ENCODE results near the gene ALDH1L1. TPM values are rescaled to one million over a fixed set of nuclear protein-coding genes. Genes with fewer than 3 reads are reported as not detected.

The ALDH1L1 gene
- total RNA-seq, 1 experiment from 2014 or later, result not detected

- DNase-seq (ENCODE audit: low spot score), result peak; percentile 86
- in situ Hi-C loops (cut with HindIII; ENCODE audit: low sequenced_read_pairs), result no loop called here
These were observed 17.6 kb upstream of the ALDH1L1 start for GRCh38 chr3:126197854-126198584.

GRCh38 chr3:126197343-126197742, 17.0 kb upstream of the ALDH1L1 start:
- in situ Hi-C loops (cut with HindIII; ENCODE audit: low sequenced_read_pairs), result no loop called here
- no peak for DNase-seq (ENCODE audit: low spot score)

GRCh38 chr3:126194713-126195305, 14.4 kb upstream of the ALDH1L1 start:
- in situ Hi-C loops (cut with HindIII; ENCODE audit: low sequenced_read_pairs), result no loop called here
- DNase-seq (ENCODE audit: low spot score), result no peak

GRCh38 chr3:126191246-126191645, 10.9 kb upstream of the ALDH1L1 start:
- in situ Hi-C loops (cut with HindIII; ENCODE audit: low sequenced_read_pairs), result no loop called here
- DNase-seq (ENCODE audit: low spot score), result no peak

- no peak for DNase-seq (ENCODE audit: low spot score)
- in situ Hi-C loops (cut with HindIII; ENCODE audit: low sequenced_read_pairs), result no loop called here
These were observed 7.5 kb upstream of the ALDH1L1 start for GRCh38 chr3:126187920-126188319.

GRCh38 chr3:126186749-126187148, 6.4 kb upstream of the ALDH1L1 start:
- in situ Hi-C loops (cut with HindIII; ENCODE audit: low sequenced_read_pairs), result no loop called here
- no peak for DNase-seq (ENCODE audit: low spot score)

- in situ Hi-C loops (cut with HindIII; ENCODE audit: low sequenced_read_pairs), result no loop called here
- no peak for DNase-seq (ENCODE audit: low spot score)
These were observed 5.9 kb upstream of the ALDH1L1 start for GRCh38 chr3:126186271-126186670.

GRCh38 chr3:126184465-126185000, 4.1 kb upstream of the ALDH1L1 start:
- in situ Hi-C loops (cut with HindIII; ENCODE audit: low sequenced_read_pairs), result no loop called here

GRCh38 chr3:126181398-126181725, 976 bp upstream of the ALDH1L1 start:
- in situ Hi-C loops (cut with HindIII; ENCODE audit: low sequenced_read_pairs), result no loop called here
- no peak for DNase-seq (ENCODE audit: low spot score)

More at GRCh38 chr3:126184465-126185000, 4.1 kb upstream of the ALDH1L1 start:
- no peak for DNase-seq (ENCODE audit: low spot score)

- peak; percentile 53 for DNase-seq (ENCODE audit: low spot score)
- in situ Hi-C loops (cut with HindIII; ENCODE audit: low sequenced_read_pairs), result no loop called here
These were observed 435 bp downstream of the ALDH1L1 start for GRCh38 chr3:126179825-126180476.

- in situ Hi-C loops (cut with HindIII; ENCODE audit: low sequenced_read_pairs), result no loop called here
- no peak for DNase-seq (ENCODE audit: low spot score)
These were observed 10.2 kb downstream of the ALDH1L1 start for GRCh38 chr3:126170073-126170777.

GRCh38 chr3:126167566-126167965, 12.8 kb downstream of the ALDH1L1 start:
- DNase-seq (ENCODE audit: low spot score), result no peak
- in situ Hi-C loops (cut with HindIII; ENCODE audit: low sequenced_read_pairs), result no loop called here

- in situ Hi-C loops (cut with HindIII; ENCODE audit: low sequenced_read_pairs), result no loop called here
- no peak for DNase-seq (ENCODE audit: low spot score)
These were observed 14.4 kb downstream of the ALDH1L1 start for GRCh38 chr3:126166009-126166408.

GRCh38 chr3:126161309-126161708, 19.1 kb downstream of the ALDH1L1 start:
- DNase-seq (ENCODE audit: low spot score), result no peak
- in situ Hi-C loops (cut with HindIII; ENCODE audit: low sequenced_read_pairs), result no loop called here

- in situ Hi-C loops (cut with HindIII; ENCODE audit: low sequenced_read_pairs), result no loop called here
- DNase-seq (ENCODE audit: low spot score), result no peak
These were observed 19.9 kb downstream of the ALDH1L1 start for GRCh38 chr3:126160243-126161210.

GRCh38 chr3:126159476-126159875, 20.9 kb downstream of the ALDH1L1 start:
- DNase-seq (ENCODE audit: low spot score), result no peak
- in situ Hi-C loops (cut with HindIII; ENCODE audit: low sequenced_read_pairs), result no loop called here

- DNase-seq (ENCODE audit: low spot score), result no peak
- in situ Hi-C loops (cut with HindIII; ENCODE audit: low sequenced_read_pairs), result no loop called here
These were observed 21.4 kb downstream of the ALDH1L1 start for GRCh38 chr3:126158912-126159454.
